Stimulated activated CD8-positive, alpha-beta memory T cell treated with anti-CD3 and anti-CD28 coated beads, Interleukin-15, amount 100 ng/mL, for 4 hours (primary cell): ENCODE measurements around the gene TNFAIP8L3.
"Not testable (repeated sequence)": the region's sequence is repeated elsewhere in the genome, so short reads cannot be mapped to it uniquely, and the experiment has no call there.

Experiments
- DNase-seq, 2 donors: peaks; one replicate each; pipeline ENCODE4 v3.0.0-alpha.2; 2020; ENCODE audit warnings: low read depth in 2 of 2

TNFAIP8L3 gene

GRCh38 chr15:51060030-51060673, 34.6 kb downstream of the TNFAIP8L3 start:
- no peak for DNase-seq

DNA sequence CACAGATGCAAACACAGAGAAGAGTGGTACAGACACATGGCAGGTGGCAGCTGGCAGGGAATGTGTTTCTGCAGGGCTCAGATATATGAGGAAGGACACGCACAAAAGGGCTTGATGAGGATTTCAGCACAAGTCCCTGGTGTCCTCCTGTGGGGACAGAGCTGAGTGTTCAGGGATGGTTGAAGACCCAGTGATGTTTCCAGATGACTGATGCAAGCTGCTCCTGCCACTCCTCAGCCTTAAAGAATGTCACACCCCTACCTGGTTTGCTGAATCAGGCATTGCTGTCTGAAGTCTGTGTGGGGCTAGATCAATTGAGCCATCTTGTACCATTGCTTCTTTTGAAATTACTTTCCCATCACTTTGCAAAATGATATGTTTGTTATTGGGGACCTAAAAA, 40.2 kb downstream of the TNFAIP8L3 start:
- DNase-seq = no peak

- no peak for DNase-seq
These were observed 41.1 kb downstream of the TNFAIP8L3 start for GRCh38 chr15:51053571-51053970.

GRCh38 chr15:51051776-51052175, 42.9 kb downstream of the TNFAIP8L3 start:
- DNase-seq = no peak

GRCh38 chr15:51049081-51049480, 45.6 kb downstream of the TNFAIP8L3 start:
- DNase-seq = no peak

GRCh38 chr15:51048308-51048707, 46.4 kb downstream of the TNFAIP8L3 start:
- no peak for DNase-seq

DNA sequence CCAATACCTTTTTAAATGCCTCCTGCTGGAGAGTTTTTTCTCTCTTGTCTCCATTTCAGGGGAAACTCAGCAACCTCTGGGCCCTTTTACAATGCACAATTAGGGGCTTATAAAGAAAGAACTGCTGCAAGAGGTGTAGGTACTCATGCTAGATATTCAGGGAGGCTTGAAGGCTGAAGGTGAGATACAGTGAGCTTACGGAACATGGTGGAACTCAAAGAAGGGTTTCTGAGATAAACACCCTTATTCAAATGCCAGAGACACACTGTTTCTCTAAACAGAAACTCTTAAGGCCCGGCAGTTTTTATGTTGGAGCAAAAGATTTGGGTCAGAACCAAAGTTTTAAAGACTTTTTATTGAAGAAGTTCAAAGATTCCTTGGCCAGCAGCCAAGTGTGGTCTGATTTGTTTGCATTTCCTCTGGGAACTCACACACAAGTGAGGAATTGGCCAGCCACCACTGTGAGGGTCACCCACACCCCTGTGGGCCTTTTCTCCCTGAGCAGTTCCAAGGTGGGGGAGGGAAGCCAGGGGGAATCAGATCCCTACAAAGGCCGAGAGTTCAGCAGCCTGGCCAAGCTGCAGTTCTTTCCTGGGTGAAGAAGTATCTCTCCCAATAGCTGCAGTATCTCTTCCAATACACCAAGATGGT, 47.8 kb downstream of the TNFAIP8L3 start:
- no peak for DNase-seq

DNA sequence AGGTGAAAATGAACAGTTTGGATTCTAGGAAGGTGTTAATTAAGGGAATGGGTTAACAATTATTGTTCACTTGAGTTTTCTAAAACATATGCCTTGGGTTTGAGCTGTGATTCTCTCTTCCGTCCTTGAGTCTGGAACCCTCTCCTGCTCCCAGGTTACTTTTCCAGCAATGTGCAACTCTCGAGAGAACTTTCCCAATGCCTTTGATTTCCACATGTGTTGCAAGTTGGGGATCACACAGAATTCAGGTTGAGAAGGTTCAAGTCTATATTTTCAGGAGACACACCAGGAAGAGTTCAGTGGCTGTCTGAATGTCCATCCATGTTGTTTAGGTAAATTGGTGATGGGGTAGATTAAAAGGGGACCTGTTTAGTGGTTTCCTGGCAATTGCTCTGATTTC, 48.7 kb downstream of the TNFAIP8L3 start:
- DNase-seq = no peak

- no peak for DNase-seq
These were observed 50.5 kb downstream of the TNFAIP8L3 start for GRCh38 chr15:51044037-51044727.

GRCh38 chr15:51038974-51039319, 55.8 kb downstream of the TNFAIP8L3 start:
- DNase-seq = no peak

DNA sequence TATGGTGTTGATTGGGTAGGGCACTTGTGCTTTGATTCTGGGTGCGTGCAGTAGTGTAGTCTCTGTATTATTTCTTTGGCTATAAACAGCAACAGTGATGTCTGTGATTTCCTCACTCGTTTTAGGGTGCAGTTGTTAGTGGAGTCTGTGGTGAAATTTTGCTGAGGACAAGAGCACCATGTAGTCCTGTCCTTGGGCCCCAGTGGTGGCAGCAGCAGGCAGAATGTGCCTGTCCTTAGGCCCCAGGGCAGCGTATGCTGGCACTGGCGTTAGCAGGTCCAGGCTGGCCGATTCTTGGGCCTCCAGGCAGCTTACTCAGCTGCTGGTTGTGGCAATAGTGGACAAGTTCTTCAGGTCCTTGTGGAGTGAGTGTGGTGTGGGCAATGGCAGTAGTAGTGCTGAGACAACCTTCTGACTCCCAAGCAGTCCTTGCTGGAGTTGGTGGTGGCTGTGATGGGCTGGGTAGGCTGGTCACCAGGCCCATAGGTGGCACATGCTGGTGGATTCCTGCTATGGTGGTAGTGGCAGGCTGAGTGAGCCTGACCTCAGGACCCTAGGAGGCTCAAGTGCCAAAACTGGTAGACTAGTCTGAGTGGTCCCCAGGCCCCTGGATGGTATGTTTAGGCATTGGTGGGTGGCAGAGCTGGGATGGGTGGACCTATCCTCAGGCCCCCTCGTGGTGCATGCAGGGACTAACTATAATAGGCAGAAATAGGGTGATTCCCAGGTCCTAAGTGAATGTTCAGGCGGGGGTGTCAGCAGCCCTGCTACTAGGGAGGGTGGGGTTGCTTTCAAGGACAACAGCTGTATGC, 56.3 kb downstream of the TNFAIP8L3 start:
- DNase-seq = no peak

DNA sequence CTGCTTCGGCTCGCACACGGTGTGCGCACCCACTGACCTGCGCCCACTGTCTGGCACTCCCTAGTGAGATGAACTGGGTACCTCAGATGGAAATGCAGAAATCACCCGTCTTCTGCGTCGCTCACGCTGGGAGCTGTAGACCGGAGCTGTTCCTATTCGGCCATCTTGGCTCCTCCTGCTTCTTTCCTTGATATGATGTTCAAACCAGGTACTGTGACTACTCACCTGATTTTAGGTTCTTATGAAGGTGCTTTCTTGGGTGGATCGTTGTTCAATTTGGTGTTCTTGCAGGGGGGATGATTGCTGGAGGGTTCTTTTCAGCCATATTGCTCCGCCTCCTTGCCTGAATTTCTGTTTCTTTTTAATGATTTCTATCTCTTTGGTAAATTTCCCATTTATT, 57.2 kb downstream of the TNFAIP8L3 start:
- not testable (repeated sequence) for DNase-seq

GRCh38 chr15:51030649-51031316, 63.9 kb downstream of the TNFAIP8L3 start:
- no peak for DNase-seq

DNA sequence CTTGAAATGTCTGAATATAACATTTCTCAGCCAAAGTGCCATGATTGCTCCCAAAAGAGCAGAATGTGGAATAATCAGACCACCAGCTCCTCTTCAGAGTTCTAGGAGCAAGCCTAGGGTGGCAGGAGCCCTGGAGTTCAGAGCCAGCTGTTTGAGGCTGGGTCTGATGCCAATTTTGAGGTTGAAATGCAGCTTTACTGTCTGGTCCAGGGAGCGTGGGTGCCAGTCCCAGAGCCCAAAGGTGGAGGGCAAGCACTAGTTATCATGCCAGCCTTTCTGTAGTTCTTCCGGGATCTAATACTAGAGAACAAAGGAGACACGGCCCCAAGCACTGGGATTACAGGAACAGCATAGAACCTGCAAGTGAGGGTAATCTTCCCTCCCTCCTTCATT, 69.3 kb downstream of the TNFAIP8L3 start:
- no peak for DNase-seq

DNA sequence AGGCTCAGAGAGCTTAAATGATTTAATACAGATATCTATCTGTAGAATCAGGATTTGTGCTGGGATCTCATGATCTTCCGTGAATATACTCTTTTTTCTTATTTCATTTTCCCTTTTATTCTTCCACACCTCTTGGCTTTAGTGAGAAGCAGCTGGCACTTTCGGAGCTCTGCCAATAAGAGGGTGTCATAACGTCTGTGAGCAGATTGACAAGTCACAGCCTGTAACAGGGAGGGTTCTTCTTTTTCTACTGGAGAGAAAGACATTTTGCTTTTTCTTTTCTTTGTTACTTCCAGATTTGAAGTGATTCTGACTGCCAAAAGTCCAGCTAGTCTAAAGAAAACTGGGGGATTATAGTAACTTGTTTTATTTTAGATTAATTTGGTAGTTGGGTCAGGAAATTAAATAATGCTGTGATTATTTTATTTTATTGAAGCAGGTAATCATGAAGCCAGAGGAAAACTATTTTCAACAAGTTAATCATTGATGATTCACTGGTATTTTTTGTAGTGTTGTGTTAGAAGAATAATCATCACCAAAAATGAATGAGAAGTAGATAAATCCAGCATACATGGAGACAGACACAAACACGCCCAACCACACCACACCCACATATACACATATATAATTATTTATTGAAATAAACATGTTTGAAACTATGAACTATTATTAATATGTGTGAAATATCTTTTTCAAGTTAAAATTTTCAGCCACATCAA, 69.8 kb downstream of the TNFAIP8L3 start:
- DNase-seq = no peak

GRCh38 chr15:51023499-51023898, 71.2 kb downstream of the TNFAIP8L3 start:
- DNase-seq = no peak

GRCh38 chr15:51022206-51022605, 72.5 kb downstream of the TNFAIP8L3 start:
- DNase-seq = no peak

DNA sequence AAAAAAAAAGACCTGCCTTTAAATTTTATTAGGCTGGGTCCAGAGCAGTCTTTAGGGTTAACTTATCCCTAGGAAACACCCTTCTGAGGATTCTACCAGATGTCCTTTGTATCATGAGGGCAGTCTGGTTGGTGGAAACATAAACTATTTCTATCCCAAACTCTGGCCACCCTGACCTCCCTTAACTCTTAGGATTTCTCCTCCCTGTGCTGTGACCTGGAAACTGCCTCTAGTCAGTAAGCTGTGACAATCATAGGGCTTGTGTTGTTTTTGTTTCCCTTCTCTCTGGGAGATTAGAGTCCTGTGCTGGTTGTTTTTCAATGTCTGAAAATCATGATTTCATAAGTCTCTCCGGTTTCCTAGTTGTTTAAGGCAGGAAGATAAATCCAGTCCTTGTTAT, 78.1 kb downstream of the TNFAIP8L3 start:
- DNase-seq = no peak

GRCh38 chr15:51011212-51011611, 83.5 kb downstream of the TNFAIP8L3 start:
- DNase-seq = no peak

GRCh38 chr15:51007131-51007666, 87.5 kb downstream of the TNFAIP8L3 start:
- DNase-seq = no peak
